K562 (cell line): ENCODE data around the gene CACNA2D2. TPM values are rescaled to one million over a fixed set of nuclear protein-coding genes. Genes with fewer than 3 reads are reported as not detected.

Experiments
- ASH1L ChIP-seq: fragments of 450-650 bp; IDR thresholded peaks from 2 replicates; pipeline ENCODE4 v1.6.1; 2018; ENCODE audit warnings: borderline replicate concordance, mild to moderate bottlenecking, low read depth; ENCODE audit not compliant: partially characterized antibody
- E2F5 ChIP-seq: sonication (generic); formaldehyde crosslinking; IDR thresholded peaks from 2 replicates; pipeline ENCODE4 v1.8.0; 2022; ENCODE audit warnings: mild to moderate bottlenecking, missing genetic modification reagents
- E2F8 ChIP-seq: fragments of 450-650 bp; IDR thresholded peaks from 2 replicates; pipeline ENCODE4 v1.7.1; 2018; ENCODE audit warnings: mild to moderate bottlenecking, low read depth; ENCODE audit not compliant: partially characterized antibody
- GTF3C2 ChIP-seq: IDR thresholded peaks from 3 replicates; pipeline ENCODE4 v1.6.1; 2011; ENCODE audit warnings: borderline replicate concordance, mild to moderate bottlenecking, moderate library complexity; ENCODE audit not compliant: insufficient read length; ENCODE audit errors: extremely low read depth
- MEF2A ChIP-seq: IDR thresholded peaks from 2 replicates; pipeline ENCODE4 v1.6.1; 2011; ENCODE audit warnings: low read depth, mild to moderate bottlenecking, low read length, moderate library complexity; ENCODE audit not compliant: control insufficient read depth
- TAF7 ChIP-seq: fragments of 450-650 bp; IDR thresholded peaks from 2 replicates; pipeline ENCODE4 v1.6.1; 2016; ENCODE audit warnings: missing genetic modification characterization, missing compliant biosample characterization
- ZNF445 ChIP-seq: fragments of 250-450 bp; sonication (Bioruptor Pico); IDR thresholded peaks from 2 replicates; pipeline ENCODE4 v1.4.0; 2020; ENCODE audit warnings: low read depth, mild to moderate bottlenecking, moderate library complexity
- polyA plus RNA-seq, 8 experiments: library from polyadenylated mRNA; depleted of rRNA in 4 of 8; stranded (reverse) in 5 of 8; unstranded in 3 of 8; fragments of >200 nt; fragmentation: Nextera tagmentation in 2 of 8; fragmentation: Illumina TruSeq in 1 of 8; extraction: Ambion mirVana in 2 of 8; extraction: Trizol in 1 of 8; gene quantifications; 2 replicates each; pipeline versions ENCODE4 v1.2.1 to v1.2.3, GENCODE V29; 2011 to 2014; ENCODE audit warnings: inconsistent platforms in 1 of 8, missing spikeins in 1 of 8
- total RNA-seq, 7 experiments: library from RNA; depleted of rRNA in 6 of 7; stranded (reverse); fragments of >200 nt in 6 of 7; fragmentation: Illumina TruSeq in 2 of 7; extraction: Trizol in 2 of 7; gene quantifications; 2 replicates each; pipeline versions ENCODE4 v1.2.1 to v1.2.3, GENCODE V29; 2011 to 2021; ENCODE audit warnings: low replicate concordance in 1 of 7
- TF ChIP-seq, protein P1 (sequence below): fragments of 450-650 bp; IDR thresholded peaks from 2 replicates; pipeline ENCODE4 v1.6.1; 2016; ENCODE audit warnings: mild to moderate bottlenecking, moderate library complexity

The CACNA2D2 gene
- total and polyA plus RNA-seq, 9 of the 15 experiments (the other 6 are each of a cell fraction or from before 2014, with no cell fraction given): 0.11 to 0.58 (median 0.36) TPM; not detected in 2

DNA sequence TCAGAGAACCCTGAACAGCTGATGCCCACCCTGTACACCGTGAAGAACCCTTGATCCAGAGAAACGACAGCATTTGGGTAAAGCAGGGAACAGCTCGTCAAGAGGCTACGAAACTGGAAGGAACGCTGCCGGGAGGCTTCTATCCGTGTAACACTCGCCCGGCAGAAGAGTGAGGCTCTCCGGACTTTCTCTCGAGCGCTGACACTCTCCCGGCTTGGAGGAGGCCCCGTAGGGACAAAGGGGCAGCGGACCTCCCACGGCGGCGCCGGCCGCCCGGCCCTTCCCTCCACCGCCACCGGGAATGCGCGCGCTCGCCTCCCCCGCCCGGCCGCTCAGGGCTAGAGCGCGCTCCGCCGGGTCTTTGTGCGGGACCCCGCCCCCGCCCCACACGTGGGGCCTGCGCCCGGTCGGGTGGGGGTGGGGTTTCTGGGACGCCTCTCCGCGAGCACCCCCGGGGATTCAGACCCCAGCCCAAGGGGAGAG, 182.5 kb downstream of the CACNA2D2 start (continued):
- TF ChIP-seq, protein P1, sequence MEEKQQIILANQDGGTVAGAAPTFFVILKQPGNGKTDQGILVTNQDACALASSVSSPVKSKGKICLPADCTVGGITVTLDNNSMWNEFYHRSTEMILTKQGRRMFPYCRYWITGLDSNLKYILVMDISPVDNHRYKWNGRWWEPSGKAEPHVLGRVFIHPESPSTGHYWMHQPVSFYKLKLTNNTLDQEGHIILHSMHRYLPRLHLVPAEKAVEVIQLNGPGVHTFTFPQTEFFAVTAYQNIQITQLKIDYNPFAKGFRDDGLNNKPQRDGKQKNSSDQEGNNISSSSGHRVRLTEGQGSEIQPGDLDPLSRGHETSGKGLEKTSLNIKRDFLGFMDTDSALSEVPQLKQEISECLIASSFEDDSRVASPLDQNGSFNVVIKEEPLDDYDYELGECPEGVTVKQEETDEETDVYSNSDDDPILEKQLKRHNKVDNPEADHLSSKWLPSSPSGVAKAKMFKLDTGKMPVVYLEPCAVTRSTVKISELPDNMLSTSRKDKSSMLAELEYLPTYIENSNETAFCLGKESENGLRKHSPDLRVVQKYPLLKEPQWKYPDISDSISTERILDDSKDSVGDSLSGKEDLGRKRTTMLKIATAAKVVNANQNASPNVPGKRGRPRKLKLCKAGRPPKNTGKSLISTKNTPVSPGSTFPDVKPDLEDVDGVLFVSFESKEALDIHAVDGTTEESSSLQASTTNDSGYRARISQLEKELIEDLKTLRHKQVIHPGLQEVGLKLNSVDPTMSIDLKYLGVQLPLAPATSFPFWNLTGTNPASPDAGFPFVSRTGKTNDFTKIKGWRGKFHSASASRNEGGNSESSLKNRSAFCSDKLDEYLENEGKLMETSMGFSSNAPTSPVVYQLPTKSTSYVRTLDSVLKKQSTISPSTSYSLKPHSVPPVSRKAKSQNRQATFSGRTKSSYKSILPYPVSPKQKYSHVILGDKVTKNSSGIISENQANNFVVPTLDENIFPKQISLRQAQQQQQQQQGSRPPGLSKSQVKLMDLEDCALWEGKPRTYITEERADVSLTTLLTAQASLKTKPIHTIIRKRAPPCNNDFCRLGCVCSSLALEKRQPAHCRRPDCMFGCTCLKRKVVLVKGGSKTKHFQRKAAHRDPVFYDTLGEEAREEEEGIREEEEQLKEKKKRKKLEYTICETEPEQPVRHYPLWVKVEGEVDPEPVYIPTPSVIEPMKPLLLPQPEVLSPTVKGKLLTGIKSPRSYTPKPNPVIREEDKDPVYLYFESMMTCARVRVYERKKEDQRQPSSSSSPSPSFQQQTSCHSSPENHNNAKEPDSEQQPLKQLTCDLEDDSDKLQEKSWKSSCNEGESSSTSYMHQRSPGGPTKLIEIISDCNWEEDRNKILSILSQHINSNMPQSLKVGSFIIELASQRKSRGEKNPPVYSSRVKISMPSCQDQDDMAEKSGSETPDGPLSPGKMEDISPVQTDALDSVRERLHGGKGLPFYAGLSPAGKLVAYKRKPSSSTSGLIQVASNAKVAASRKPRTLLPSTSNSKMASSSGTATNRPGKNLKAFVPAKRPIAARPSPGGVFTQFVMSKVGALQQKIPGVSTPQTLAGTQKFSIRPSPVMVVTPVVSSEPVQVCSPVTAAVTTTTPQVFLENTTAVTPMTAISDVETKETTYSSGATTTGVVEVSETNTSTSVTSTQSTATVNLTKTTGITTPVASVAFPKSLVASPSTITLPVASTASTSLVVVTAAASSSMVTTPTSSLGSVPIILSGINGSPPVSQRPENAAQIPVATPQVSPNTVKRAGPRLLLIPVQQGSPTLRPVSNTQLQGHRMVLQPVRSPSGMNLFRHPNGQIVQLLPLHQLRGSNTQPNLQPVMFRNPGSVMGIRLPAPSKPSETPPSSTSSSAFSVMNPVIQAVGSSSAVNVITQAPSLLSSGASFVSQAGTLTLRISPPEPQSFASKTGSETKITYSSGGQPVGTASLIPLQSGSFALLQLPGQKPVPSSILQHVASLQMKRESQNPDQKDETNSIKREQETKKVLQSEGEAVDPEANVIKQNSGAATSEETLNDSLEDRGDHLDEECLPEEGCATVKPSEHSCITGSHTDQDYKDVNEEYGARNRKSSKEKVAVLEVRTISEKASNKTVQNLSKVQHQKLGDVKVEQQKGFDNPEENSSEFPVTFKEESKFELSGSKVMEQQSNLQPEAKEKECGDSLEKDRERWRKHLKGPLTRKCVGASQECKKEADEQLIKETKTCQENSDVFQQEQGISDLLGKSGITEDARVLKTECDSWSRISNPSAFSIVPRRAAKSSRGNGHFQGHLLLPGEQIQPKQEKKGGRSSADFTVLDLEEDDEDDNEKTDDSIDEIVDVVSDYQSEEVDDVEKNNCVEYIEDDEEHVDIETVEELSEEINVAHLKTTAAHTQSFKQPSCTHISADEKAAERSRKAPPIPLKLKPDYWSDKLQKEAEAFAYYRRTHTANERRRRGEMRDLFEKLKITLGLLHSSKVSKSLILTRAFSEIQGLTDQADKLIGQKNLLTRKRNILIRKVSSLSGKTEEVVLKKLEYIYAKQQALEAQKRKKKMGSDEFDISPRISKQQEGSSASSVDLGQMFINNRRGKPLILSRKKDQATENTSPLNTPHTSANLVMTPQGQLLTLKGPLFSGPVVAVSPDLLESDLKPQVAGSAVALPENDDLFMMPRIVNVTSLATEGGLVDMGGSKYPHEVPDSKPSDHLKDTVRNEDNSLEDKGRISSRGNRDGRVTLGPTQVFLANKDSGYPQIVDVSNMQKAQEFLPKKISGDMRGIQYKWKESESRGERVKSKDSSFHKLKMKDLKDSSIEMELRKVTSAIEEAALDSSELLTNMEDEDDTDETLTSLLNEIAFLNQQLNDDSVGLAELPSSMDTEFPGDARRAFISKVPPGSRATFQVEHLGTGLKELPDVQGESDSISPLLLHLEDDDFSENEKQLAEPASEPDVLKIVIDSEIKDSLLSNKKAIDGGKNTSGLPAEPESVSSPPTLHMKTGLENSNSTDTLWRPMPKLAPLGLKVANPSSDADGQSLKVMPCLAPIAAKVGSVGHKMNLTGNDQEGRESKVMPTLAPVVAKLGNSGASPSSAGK: no peak
- no peak for TF ChIP-seq E2F8
- TF ChIP-seq GTF3C2: no peak
- TF ChIP-seq TAF7 (tag): no peak
- TF ChIP-seq ZNF445 (CRISPR knock-in tag): no peak
- no peak for TF ChIP-seq ASH1L
- TF ChIP-seq MEF2A: no peak
- no peak for TF ChIP-seq E2F5 (CRISPR knock-in tag)
